ENCODE measurements around the gene SPINT2.

The SPINT2 gene

GRCh38 chr19:38291855-38292254 is 27.5 kb downstream of the SPINT2 start:
- in situ Hi-C loops (cut with MboI; ENCODE audit: low sequenced_read_pairs): no loop called here

- in situ Hi-C loops (cut with MboI; ENCODE audit: low sequenced_read_pairs): no loop called here
These were observed 28.9 kb downstream of the SPINT2 start for GRCh38 chr19:38293281-38293680.

DNA sequence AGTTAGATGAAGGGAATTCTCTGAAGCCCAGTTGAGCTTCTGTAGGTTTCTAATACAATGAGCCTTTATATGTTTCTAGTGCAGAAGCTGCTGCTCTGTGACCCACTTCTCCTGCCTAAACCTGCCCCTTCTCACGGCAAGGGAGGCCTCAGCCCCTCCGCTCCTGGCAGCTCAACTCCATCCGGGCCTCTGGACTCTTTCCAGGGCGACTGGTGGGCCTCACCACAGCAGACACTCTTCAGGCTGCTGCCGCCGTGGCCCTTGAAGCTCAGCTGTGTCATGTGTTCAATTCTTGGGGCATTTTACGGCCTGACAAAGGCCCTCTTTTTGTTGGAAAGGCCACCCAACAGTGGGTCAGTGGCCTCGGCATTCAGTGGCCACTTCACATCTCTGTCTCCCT is 29.7 kb downstream of the SPINT2 start:
- in situ Hi-C loops (cut with MboI; ENCODE audit: low sequenced_read_pairs): no loop called here

- in situ Hi-C loops (cut with MboI; ENCODE audit: low sequenced_read_pairs): no loop called here
These were observed 34.7 kb downstream of the SPINT2 start for GRCh38 chr19:38298821-38299680.

- in situ Hi-C loops (cut with MboI; ENCODE audit: low sequenced_read_pairs): no loop called here
These were observed 39.4 kb downstream of the SPINT2 start, which contains the start of gene C19orf33 for GRCh38 chr19:38303517-38304351. Gene C19orf33, plus strand, starts transcription at chr19:38304251. Its CDS starts 11 bp downstream, at chr19:38304262.

- in situ Hi-C loops (cut with MboI; ENCODE audit: low sequenced_read_pairs): no loop called here
These were observed 40.0 kb downstream of the SPINT2 start for GRCh38 chr19:38304352-38304865.

GRCh38 chr19:38304866-38305429 is 40.6 kb downstream of the SPINT2 start:
- in situ Hi-C loops (cut with MboI; ENCODE audit: low sequenced_read_pairs): no loop called here

GRCh38 chr19:38306236-38306635 is 41.9 kb downstream of the SPINT2 start:
- in situ Hi-C loops (cut with MboI; ENCODE audit: low sequenced_read_pairs): no loop called here

GRCh38 chr19:38307076-38307475 is 42.7 kb downstream of the SPINT2 start:
- in situ Hi-C loops (cut with MboI; ENCODE audit: low sequenced_read_pairs): no loop called here

DNA sequence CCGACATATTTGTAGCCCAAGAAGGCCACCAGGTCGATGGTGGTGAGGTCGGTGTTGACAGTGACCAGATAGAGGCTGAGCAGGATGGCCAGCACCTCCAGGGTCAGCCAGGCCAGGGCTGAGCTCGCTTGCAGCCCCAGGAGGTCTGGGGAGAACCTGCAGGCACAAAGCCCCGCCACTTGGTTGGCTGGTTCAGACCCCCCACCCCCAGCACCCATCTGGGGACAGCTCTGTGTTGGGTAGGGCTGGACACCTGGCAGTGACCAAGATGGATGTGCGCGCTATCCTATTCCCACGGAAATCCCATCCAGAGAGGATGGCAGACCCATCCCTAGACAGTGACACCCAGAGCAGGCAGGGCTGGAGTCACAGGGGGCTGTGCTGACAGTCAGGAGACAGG is 43.2 kb downstream of the SPINT2 start:
- in situ Hi-C loops (cut with MboI; ENCODE audit: low sequenced_read_pairs): no loop called here

GRCh38 chr19:38308006-38308766 is 43.8 kb downstream of the SPINT2 start:
- in situ Hi-C loops (cut with MboI; ENCODE audit: low sequenced_read_pairs): no loop called here

- in situ Hi-C loops (cut with MboI; ENCODE audit: low sequenced_read_pairs): no loop called here
These were observed 44.7 kb downstream of the SPINT2 start for GRCh38 chr19:38308926-38309614.

DNA sequence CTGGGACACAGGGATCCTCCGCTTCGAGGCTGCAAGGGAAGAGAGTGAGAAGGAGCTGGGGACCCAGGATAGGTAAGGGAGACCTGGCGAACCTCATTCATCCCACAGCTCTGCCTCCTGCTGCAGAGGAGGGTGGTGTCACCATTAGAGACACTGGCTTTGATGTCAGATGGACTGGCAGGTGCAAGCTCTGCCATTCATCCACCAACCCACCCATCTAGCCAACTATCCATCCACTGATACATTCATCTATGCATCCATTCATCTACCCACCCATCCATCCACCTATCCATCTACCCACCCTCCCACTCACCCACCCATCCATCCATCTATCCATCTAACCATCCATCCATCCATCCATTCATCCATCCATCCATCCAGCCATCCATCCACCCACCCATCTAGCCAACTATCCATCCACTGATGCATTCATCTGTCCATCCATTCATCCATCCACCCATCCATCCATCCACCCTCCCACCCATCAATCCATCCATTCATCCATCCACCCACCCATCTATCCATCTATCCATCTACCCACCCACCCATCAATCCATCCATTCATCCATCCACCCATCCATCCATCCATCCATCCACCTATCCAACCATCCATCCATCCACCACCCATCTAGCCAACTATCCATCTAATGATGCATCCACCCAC is 45.4 kb downstream of the SPINT2 start:
- in situ Hi-C loops (cut with MboI; ENCODE audit: low sequenced_read_pairs): no loop called here

GRCh38 chr19:38310279-38310670 is 45.9 kb downstream of the SPINT2 start:
- in situ Hi-C loops (cut with MboI; ENCODE audit: low sequenced_read_pairs): no loop called here

DNA sequence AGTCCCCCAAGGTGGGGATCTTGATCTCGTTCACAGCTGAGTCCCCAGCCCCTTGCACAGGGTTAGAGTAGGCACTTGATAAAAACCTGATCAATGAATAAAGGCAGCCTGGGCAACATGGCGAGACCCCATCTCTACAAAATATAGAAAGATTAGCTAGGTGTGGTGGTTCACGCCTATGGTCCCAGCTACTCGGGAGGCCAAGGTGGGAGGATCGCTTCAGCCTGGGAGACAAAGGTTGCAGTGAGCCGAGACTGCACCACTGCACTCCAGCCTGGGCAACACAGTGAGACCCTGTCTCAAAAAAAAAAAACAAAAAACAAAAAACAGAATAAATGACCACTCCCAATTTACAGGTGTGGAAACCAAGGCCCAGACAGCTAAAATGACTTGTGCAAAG is 46.6 kb downstream of the SPINT2 start:
- in situ Hi-C loops (cut with MboI; ENCODE audit: low sequenced_read_pairs): no loop called here

- in situ Hi-C loops (cut with MboI; ENCODE audit: low sequenced_read_pairs): no loop called here
These were observed 51.5 kb downstream of the SPINT2 start, which contains the start of gene YIF1B for GRCh38 chr19:38315657-38316476. Gene YIF1B, minus strand, starts transcription at chr19:38315947. Its CDS starts 30 bp downstream, at chr19:38315917.

DNA sequence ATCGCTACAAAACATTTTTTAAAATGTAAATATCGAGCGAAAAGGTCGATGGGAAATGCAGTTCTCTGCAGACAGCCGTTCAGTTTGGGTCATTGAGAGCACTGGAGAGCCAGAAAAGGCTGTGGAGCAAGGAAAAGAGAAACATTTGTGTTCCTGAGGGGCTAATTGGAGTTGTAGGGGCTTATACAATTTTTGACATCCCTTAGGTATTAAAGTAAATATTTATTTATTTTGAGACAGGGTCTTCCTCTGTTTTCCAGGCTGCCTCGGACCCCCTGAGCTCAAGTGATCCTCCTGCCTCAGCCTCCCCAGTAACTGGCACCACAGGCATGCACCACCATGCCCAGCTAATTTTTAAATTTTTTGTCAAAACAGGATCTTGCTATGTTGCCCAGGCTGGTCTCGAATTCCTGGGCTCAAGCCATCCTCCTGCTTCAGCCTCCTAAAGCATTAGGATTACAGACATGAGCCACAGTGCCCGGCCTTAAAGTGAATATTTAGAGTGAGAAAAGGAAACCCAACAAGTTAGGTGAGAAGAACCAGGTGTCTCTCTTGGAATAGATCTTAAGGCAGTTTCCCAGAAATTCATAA is 52.2 kb downstream of the SPINT2 start:
- in situ Hi-C loops (cut with MboI; ENCODE audit: low sequenced_read_pairs): no loop called here

DNA sequence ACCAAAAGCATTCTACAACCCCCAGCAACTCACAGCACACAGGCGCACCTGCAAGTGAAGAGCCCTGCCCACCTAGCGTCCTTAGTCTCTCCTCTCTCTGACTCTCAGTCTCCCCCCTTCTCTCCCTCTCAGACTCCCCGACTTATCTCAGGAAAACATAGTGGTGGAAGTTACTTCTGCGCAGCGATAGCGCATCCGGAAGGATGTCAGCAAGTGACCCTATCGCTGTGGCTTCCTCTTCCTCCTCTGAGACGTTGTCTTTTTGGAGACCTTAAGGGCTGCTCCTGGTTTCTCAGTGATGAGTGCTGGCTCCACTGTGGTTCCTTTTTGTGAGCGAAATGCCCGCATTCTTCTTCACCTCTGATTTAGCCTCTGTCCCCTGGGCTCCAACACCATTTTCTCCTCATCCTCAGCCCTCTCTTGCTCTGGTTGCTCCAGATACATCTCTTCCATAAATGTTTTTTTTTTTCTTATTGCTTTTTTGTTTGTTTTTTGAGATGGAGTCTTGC is 52.8 kb downstream of the SPINT2 start:
- in situ Hi-C loops (cut with MboI; ENCODE audit: low sequenced_read_pairs): no loop called here
